GM18505 (cell line): ENCODE measurements around the gene KCTD11.

ENCODE experiments used
- ATAC-seq: cut with Tn5 transposase; IDR thresholded peaks from one replicate; pipeline ENCODE4 v1.9.1; 2021; ENCODE audit not compliant: unreplicated experiment
- POLR2A ChIP-seq: IDR thresholded peaks from 4 replicates; pipeline ENCODE4 v1.6.1; 2011; ENCODE audit warnings: borderline replicate concordance; ENCODE audit not compliant: insufficient read depth, insufficient read length; ENCODE audit errors: extremely low read depth

Gene KCTD11

DNA sequence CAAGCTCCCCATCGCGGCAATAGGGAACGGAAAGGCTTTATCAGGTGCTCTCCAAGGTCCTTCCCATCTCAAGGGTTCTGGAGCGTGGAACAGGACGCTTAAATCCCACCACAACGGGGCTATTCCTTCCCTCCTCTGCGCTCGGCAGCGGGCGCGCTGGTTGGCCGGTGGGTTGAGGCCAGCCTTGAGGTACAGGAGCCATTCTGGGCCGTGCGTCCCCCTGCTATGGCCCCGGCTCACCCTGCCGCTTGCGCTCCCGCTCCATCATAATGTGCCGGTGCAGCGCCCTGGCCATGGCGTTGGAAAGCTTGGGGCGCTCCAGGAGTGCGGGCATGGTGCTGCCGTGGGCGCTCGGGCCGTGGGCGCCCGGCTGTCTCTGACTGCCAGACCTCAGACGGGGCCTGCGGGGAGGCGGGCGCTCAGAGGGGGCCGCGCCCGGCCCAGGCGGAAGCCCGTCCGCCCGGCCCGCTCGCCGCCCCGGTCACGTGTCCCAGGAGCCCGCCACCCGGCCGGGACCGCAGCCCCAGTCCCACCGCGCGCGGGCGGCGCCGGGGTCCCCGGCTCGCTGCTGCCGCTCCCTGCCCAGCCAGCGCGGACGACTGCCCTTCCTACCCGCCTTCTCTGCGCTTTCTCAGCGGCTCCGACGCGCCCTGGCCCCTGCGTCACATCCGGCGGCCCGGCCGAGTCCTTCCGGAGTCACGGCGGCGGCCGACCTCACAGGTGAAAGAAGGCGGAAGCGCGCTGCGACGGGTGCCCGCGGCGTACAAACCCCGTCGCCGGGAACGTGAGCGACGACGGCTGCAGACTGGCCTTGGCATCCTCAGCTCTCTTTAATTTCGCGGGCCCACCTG is 37.0 kb upstream of the KCTD11 start, which contains the start of gene GPS2:
GPS2 (minus strand) TSS at position 642 of the 851 bp plus-strand sequence; CDS start at position 334, 308 bp downstream.
- ATAC-seq, result peak; percentile 67
- TF ChIP-seq POLR2A, result peak; percentile 84

DNA sequence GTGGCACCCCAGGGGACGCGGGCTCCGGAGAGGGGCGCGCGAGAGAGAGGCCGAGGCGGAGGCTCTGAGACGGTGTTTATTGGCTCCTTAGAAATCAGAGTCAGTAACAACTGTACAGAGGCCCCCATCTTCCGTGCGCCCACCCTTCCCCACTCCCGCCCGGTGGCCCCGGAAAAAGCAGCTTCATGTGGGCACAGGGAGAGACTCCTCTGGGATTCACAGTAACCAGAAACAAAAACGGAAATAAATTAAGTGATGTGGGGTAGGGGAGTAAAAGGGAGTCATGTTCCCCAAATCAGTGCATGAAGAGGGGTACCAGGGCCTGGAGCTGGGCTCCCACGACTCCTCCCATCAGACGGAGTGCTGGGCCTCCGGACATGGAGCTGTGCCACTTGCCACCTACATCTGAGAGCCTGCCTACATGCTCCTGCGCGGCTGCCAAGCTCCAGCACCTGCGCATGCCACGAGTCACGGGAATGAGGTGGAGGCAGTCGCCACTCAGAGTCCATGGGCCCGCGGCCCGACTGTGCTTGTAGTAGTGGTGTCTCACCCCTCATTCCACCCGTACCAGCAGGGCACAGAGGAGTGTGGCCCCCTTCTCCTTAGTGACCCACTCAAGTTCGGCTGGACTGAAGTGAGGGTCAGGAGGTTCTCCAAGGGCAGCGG is 36.3 kb upstream of the KCTD11 start:
- no peak for TF ChIP-seq POLR2A
- no peak for ATAC-seq

DNA sequence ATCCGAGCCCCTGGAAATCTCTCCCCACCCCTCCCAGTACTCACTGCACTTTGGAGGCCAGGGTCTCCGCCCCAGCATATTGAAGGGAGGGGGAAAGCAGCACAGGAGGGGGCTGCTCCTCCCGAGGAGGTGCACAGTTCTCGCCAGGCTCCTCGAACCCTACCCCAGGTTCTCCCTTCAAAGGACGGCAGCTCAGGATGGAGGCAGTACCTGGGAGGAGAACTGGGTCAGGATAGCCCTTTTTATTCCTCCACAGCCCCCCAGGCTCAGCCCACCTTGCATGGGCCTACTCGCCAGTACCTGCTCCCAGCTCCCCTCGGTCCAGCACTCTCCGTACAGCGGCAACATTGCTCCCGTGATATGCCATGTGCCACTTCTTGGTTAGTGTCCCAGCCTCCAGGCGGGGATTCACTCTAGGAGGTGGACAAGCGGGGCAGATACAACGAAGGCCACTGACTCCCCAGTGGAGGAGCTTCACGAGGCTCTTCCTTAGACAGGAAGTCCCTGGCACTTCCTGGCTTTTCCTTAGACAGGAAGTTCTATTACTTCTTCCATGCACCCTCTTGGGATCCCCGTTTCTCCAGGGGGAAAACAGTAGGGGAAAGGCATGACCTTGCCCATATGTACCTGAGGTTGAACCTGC is 34.7 kb upstream of the KCTD11 start:
- TF ChIP-seq POLR2A, result no peak
- no peak for ATAC-seq

DNA sequence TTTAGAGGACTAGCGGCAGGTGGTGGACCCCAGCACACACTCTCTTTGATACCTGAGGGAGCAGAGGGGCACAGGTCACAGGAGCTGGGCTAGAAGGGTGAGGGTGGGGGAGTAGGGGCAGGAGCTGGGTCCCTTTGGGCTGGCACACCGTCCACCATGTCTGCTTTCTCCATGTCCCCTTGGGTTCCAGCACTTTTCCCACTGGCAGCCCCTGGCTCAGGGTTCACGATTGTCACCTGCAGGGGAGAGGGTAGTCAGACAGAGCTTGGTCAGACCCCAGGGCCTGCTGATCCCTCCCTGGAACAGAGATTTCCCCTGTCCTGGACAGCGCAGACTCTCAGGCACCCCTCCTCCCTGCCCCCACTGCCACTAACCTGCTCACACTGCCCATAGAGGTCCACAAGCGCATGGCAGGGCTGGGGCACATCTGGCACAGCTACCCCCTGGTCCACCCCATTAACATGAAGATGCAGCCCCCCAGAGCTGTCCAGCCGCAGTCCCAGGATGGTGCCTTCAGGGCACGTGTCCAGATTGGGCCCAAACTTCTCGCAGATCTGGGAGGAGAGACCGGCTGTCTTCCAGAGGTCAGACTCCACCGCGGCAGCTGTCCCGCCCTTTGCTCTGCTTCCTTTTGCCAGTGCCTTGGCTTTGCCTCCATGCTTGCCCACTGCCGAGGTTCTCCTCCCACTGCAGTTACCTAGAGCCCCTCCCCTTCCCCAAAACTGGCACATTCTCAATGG is 33.7 kb upstream of the KCTD11 start:
- no peak for ATAC-seq

DNA sequence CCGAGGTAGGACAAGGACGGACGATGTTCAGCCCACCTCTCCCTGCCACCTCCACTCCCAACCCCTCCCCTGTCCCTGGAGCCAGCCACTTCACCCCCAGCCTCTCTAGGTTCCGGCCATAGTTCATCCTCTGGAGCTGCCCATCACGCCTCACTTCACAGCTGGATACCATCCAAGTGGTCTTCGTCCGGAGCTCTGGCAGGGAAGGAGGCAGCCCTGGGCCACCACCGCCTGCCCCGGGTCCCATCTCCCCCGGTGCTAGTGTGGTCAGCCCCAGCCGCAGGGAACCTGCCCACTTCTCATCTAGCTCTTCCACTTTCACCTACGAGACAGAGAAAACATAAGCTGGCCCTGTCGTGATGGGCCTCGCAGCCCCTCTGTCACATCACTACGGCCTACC is 30.5 kb upstream of the KCTD11 start:
- ATAC-seq, result no peak
- TF ChIP-seq POLR2A, result no peak

More for the DNA sequence above, 33.7 kb upstream of the KCTD11 start:
- TF ChIP-seq POLR2A, result no peak

DNA sequence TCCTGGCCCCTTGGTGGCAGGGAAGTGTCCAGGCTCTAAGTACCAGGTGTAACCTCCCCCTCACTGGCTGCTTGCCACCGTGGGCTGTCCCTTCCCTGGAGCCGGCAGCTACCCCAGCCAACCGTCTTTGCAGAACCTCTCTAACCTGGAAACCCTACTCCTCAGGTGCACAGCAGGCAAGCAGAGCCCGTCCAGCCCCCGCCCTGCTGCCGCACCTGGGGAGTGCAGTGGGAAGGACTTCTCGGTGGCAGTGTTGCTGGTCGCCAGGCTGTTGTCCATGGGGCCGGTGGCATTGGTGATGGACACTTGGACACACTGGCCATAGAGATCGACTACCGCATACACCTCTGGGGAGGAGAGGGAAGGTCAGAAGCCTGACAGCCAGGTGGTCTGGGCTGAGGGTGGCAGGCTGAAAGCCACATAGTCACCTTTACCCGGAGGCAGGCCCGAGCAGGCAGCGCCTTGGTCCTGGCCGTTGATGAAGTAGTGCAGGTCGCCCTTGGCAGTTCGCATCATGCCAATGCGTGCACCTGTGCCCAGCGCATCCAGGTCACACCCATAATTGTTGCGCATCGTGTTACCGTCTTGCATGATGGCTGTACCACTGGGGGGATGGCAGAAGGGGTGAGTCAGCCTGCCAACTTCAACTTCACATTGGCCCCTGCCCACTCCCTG is 29.3 kb upstream of the KCTD11 start:
- no peak for ATAC-seq
- no peak for TF ChIP-seq POLR2A

DNA sequence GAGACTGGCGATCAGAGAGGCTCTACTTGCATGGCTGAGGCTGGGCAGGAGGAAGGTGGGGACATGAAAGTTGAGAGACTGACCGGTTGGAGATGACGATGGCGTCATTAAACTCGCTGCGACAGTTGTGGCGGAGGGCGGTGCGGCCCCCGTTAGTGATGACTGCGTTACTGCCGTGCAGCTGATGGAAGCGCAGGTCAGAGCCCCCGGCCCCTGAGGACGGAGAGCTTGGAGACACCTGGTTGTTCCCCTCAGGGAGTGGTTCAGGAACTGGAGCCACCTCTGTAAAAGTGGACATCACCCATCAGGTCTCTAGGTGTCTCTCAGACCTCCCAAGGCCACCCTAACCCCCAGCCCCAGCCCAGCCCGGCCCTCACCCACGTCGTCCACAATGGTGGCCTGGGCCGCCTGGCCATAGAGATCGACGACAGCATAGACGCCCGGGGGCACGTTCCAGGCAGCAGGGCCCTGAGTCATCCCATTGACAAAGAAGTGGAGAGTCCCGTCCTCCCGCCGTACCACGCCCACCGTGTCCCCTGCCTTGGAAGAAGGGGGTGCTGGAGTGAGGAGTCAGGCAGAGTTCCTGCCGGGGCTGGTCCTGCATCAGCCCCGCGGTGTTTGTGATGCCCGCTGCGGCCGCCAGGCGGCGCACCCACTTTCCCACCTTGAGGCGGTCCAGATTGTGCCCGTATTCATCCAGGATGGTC is 28.1 kb upstream of the KCTD11 start:
- no peak for TF ChIP-seq POLR2A
- ATAC-seq, result no peak

DNA sequence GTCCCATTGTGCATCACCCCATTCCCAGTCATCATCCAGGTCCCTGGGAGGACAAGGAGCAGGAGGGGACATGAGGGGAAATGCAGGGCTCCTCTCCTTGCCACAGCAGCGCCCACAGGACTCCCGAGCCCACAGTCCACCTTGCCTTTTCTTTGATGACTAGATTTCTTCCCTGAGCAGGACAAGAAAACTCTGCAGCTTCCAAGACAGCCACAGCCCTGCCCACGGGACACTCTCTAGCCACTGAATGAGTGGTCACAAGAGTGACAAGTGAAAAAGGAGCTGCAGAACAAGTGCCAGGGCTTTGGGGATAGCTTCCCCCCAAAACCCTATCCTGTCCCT is 27.6 kb upstream of the KCTD11 start:
- no peak for TF ChIP-seq POLR2A
- no peak for ATAC-seq

DNA sequence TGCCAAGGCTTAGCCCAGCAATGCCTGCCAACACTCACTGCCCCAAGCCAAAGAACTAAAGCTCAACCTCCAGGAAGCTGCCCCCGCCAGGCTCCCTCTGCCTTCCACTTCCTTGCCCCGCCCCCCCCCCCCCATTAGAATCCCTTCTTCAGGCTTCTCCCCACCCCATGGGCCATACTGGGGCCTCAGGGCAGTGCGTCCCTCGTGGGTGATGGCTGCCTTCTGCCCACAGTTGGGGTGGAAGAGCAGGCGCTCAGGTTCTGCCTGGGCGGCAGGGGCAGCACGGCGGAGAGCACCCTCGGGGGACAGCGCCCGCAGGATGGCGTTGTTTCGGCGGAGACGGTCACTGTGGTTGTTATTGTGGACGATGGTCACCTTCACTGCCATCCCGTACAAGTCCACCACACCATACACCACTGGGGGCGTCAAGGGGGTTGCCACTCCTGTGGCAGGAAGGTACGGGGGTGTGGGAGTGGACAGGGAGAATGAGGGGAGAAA is 26.9 kb upstream of the KCTD11 start:
- TF ChIP-seq POLR2A, result no peak
- no peak for ATAC-seq

DNA sequence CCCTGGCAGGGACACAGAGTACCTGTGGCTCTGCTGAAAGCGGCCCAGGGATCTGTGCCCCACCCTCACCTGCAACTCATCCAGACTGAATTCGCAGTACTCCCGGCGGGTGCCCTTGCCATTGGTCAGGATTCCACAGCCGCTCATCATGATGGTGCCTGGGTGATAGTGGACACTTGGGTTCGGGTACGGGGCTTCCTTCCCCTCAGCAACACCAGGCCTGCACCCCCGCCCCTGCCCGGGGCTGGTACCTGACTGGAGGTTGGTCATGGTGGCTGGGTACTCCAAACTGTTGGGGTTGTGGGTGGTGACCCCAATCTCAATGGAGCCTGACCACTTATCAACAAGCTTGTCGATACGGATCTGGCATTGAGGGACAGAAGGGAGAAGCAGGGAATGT is 25.8 kb upstream of the KCTD11 start:
- no peak for TF ChIP-seq POLR2A
- ATAC-seq, result no peak

DNA sequence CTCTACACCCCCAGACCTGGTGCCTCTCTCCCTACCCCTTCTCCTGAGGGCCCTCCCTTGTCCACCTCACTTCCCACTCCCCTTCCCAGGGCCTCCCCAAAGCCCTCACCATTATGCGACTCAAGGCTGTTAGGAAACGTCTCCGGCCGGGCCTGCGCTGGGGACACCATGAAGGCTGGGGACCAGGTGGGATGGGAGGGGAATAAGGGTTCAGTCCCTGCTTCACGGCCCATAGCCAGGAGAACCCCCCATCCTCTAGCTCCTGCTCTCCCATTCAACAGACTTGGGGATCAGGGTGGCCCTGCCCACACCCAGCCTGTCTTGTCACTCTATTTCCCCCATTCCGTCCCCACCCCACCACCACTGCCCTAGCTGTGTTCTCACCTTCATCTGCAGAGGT is 24.9 kb upstream of the KCTD11 start:
- no peak for TF ChIP-seq POLR2A
- ATAC-seq, result no peak

DNA sequence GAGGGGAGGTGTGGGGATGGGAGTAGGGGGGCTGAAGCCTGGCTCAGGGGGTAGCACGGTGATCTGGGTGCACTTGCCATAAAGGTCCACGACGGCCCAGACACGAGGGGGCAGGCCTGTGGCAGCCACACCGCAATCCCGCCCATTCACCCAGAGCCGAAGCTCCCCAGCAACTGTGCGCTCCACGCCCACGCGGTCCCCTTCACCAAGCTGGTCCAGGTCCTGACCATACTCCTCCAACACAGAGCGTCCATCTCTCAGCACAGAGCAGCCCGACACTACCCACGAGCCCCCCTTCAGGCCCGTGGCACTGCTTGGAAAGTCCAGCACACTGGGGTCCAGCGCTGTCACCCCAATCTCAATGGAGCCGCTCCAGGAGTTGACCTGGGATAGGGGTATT is 24.5 kb upstream of the KCTD11 start:
- ATAC-seq, result no peak
- no peak for TF ChIP-seq POLR2A
